Stimulated activated CD4-positive, alpha-beta T cell treated with anti-CD3 and anti-CD28 coated beads, Interleukin-15, amount 100 ng/mL, for 24 hours (primary cell): ENCODE measurements around the gene MGLL.
"Not testable (repeated sequence)": the region's sequence is repeated elsewhere in the genome, so short reads cannot be mapped to it uniquely, and the experiment has no call there.

Experiments used
- DNase-seq: peaks from one replicate; pipeline ENCODE4 v3.0.0-alpha.2; 2020

MGLL gene

DNA sequence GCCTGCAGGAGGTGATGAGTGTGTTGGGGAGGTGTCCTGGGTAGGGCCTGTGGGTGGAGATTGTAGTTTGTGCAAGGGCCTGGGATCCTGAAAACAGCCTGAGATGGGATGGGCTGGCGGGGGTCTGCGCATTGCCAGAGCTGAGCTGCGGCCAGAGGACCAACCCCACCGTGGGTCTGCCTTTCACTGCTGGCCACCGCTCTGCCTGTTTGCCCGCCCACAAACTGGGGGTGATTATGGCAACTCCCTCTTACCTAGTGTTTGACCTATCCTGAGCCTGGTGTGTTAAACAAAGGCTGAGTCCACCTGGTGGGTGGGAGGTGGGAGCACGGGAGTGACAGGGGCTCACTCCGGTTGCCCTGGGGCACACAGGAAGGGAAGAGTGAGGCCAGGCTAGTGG lies 139.8 kb downstream of the MGLL start:
- DNase-seq = no peak

DNA sequence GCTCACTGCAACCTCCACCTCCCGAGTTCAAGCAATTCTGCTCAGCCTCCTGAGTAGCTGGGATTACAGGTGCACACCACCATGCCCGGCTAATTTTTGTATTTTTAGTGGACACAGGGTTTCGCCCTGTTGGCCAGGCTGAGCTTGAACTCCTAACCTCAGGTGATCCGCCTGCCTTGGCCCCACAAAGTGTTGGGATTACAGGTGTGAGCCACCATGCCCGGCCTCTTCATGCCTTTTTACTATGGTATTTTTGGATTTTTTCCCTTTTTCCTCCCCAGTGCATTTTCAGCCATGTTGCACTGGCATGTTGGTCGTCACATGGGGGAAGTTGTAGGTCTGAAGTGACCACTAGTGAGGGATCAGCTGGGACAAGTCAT lies 140.2 kb downstream of the MGLL start:
- DNase-seq = not testable (repeated sequence)

DNA sequence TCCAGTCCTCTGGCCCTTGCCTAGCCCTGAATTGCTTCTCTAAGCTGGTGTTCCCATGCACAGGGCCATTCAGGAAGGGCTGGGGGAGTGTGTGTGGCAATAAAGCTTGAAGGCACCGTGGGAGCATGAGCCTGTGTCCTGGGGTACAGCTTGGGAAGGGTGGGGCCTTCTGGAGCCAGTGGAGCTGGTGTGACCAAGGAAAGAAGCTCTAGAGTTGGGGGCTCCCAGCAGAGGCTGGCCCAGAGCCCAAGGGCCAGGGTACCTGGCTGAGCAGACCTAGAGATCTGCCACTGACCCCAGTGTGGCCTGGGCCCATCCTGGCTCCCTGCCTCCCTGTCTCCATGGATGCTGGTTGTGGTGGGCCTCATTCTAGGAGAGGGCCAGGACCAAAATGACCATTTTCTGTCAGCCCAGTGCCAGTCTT lies 141.5 kb downstream of the MGLL start:
- no peak for DNase-seq

DNA sequence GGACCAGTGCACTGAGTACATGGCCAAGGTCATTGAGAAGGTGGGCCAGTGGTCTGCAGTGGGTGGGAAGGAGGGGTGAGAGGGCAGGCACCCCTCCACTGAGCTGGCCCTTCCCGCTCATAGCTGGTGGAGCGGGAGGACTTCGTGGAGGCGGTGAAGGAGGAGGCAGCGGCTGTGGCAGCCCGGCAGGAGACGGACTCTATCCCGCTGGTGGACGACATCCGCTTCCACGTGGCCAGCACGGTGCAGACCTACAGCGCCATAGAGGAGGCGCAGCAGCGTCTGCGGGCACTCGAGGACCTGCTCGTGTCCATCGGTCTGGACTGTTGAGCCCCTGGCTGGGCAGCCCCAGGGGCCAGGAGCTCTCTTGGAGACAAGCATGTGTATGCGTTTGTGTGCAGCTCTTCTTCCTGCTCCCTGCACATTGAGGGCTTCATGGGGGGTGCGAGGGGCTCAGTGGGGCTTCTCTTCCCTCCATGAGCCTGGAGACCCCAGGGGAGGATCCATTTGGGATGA lies 142.1 kb downstream of the MGLL start:
- no peak for DNase-seq

DNA sequence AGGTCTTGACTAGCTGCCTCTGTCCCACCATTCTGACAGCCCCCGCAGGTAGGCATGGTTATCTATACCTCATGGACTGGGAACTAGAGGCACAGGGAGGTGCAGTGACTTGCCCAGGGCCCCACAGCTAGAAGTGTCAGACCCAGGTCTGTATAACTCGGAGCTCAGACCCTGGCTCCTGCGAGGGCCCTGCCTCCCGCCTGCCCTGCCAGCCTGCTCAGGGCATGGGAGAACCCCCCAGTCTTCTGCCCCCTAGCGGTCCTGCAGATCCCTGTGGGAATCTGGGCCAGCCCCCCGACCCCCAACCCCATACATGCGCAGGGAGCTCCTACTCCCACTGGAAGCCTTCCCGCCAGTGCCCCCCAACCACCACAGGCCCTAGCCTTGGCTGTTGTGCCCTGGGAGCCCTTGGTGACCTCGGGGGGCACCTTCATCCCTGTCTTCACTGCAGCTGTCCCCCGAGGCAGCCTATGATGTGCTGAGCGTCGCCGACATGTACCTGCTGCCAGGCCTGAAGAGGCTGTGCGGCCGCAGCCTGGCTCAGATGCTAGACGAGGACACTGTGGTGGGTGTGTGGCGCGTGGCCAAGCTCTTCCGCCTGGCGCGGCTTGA lies 142.7 kb downstream of the MGLL start:
- no peak for DNase-seq

DNA sequence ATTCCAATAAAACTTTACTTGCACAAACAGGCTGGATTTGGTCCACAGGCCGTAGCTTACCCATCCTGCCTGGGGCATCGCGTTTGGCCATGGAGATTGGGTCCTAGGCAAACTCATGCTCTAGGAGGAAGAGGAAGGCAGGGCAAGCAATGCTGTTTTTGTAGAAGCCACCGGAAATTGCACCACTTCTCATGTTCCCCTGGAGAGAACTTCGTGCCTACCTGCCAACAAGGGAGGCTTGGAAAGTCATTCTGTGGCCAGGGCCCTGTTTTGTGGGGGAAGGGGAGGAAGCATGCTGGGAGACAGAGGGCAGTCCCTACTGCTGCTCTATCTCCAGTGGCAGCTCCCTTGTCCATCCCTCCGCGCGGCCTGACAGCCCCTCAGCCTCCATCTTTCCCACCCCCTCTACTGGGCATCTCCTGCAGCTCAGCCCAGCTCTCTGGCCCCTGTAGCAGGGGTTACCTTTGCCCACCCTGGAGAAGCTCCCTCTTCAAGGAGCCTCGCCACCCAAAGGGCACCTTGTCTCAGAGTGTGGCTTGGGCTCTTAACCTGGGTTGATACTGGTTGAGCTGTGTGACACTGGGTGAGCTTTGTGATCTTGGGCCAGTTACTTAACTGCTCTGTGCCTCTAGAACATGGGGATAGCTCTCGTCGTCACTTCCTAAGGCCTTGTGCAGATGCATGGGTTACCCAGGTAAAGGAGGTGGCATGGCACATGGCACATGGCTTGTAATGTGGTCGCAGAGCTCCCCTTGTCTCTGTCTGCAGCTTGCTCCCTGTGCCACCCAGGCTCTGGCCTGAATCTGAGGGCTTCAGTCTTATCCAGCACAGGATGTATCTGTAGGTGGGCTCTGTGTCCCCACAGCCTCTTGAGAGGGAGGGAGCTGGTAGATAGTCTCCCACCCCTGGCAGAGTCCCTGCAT lies 143.4 kb downstream of the MGLL start:
- DNase-seq = no peak

DNA sequence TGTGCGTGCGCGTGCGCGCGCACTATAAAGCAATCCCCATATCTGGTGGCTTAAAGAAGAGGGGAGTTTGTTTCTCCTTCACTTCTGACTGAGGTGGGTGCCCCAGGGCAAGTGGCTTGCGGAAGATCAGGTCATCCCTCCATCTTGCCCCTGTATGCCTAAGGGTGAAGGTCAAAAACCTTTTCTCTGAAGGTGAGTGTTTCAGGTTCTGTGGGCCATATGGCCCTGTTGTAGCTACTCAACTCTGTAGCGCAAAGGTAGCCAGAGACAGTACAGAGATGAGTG lies 144.1 kb downstream of the MGLL start:
- no peak for DNase-seq

DNA sequence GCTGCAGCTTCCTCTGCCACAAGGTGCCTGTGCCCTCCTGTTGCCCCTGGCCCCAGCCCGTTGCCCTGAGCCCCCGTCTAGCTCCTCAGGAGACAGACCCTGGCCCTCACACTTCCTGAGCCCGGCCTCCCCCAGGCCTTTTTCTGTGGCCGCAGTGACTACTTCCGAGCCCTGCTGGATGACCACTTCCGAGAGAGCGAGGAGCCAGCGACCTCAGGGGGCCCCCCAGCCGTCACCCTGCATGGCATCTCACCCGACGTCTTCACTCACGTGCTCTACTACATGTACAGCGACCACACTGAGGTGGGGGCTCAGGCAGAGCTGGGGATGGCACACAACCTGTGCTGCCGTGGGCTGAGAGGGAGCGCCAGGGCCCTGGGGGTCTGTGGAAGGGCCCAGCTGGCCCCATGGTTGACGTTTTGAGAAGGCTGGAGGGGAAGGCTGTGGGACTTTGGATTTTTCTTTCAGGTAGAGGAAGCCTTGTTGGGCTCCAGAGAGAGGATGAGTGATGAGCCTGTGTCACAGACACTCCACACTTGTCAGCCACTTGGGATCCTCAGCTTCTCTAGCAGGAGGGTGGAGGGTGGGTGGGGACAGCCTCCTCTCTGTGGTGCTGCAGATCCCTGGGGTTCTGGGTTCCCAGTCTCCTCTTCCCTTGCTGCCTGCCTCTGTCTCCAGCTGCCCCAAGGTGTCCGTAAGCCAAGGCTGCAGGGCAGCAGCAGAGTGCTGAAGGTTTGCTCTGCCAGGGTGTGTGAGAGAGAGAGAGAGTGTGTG lies 144.6 kb downstream of the MGLL start:
- DNase-seq = no peak

DNA sequence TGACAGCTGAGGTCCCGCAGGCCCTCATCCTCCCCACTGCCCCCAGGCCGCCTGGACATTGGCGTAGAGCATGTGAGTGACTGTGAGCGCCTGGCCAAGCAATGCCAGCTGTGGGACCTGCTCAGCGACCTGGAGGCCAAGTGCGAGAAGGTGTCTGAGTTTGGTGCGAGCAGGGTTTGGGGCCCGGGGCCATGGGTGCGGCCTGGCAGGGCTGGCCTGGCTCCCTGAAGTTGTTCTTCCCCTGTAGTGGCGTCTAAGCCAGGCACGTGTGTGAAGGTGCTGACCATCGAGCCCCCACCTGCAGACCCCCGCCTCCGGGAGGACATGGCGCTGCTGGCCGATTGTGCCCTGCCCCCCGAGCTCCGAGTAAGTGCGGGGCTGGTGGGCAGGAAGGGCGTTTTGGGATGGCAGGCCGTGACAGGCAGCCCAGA lies 145.4 kb downstream of the MGLL start:
- DNase-seq = no peak

DNA sequence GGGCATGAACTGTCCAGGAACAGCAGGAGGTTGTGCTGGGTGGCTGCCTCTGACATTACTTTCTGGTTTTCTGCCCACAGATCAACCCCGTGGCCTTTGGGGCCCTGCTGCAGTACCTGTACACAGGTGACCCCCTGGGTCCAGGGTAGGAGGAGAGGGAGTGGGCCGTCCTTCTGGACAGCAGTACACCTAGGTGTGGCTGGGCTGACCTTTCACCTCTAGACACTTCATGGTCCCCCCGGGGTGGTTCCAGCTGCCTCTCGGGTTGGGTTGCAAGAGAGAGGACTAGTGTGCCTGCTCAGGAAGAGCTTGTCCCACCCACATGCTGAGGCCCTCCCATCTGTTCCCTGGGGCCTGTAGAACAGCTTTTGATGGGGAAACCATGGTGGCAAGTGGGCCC lies 145.9 kb downstream of the MGLL start:
- DNase-seq = no peak

DNA sequence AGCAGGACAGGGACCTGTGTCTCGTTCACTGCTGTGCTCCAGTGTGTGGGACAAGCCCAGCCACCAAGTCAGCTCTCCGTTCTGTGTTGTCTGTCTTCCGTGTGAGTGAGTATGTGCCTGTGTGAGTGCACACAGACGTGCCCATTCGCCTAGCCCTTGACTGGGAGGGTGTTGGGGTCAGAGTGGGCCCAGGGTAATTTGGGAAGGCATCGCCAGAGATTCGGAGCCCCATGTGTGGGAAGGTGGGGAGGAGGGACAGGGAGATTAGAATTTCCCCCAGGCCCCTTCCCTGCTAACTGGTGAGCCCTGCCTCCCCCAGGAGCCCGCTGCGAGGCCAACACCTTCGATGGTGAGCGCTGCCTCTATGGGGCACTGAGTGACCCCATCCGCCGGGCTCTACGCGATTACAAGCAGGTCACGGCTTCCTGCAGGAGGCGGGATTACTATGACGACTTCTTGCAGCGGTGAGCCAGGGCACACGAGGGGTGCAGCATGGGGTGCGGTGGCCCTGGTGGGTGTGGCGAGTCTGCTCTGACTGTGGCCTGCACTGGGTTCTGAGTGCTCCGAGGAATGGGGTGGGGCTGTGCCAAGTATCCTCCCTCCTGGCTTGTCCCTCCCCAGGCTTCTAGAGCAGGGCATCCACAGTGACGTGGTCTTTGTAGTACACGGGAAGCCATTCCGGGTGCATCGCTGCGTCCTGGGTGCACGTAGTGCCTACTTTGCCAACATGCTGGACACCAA lies 146.5 kb downstream of the MGLL start:
- no peak for DNase-seq

DNA sequence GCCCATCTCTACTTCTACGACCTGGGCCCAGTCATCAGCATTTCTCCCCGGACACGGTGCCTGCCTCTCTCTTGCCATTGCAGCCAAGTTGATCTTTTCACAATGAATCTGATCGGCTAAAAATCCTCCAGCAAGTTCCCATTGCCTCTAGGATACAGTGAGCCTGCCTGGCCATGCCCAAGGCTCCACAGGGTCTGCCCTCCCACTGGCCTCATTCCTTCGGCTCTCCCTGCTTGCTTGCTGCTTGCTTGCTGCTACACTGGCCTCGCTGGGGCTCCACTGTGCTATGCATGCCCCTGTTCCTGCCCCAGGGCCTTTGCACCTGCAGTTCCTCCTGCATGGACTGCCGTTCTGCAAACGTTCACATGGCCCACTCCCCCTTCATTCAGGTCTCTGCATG lies 147.5 kb downstream of the MGLL start:
- no peak for DNase-seq

DNA sequence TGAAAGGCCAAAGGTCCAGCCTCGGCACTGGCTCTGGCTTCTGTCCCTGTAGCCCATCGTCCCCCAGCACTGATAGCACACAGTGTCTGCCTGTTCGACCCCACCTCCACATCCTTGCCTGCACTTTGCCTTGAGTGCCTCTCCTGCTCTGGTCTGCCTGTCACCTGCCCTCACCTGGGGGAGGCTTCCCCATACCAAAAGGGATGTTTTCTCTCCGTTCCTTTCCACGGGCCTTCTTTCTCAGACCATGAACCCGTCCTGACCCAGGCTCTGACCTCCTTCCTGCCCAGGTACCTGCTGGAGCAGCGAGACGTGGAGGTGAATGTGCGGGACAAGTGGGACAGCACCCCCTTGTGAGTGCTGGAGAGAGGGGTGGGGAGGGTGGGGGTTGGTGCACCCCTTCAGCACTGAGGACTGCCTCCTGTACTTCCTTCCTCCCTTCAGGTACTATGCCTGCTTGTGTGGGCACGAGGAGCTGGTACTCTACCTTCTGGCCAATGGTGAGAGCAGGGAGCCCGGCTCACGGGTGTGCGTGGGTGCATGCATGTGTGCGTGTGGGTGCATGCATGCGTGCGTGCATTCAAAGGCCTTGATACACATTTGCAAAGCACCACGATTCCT lies 148.1 kb downstream of the MGLL start:
- no peak for DNase-seq

DNA sequence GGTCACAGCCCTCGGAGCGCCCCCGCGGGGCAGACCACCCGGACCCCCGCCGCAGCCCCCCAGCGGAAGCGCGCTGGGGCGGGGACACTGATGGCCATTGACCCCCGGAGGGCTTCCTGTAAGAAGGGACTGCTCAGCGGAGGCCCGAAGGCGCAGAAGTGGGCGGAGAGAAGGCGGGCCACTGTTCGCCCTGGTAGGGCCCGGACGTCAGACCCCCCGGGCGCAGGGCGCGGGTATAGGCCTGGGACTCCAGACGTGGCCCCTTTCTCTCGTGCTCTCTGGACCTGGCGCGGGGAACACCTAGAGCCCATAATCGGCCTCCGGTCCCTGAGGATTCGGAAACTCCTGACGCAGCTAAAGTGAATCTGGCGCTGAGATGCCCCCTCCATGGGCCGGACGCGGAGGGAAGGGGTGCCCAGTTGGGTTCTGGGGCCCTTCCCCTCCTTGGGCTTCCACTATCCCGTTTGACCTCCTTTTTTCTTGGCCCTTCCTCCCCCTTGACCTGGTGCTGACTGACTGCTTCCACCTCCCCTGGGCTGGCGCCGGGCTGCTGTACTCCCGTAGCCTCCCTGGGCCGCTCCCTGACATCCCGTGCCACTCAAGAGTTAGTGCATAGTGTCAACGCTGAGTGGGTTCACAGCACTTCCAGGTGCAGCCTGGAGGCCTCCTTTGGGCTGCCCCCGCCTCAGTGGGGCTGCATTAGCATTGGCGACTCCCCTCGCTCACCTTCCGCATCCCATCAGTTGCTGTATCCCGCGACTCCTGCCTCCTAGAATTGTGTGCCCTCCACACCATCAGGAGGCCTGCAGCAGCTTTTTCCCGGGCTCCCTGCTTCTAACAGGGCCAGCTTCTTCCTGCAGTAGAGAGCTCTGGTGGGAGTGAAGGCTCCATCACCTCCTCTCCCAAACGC lies 148.9 kb downstream of the MGLL start:
- DNase-seq = peak; percentile 67

DNA sequence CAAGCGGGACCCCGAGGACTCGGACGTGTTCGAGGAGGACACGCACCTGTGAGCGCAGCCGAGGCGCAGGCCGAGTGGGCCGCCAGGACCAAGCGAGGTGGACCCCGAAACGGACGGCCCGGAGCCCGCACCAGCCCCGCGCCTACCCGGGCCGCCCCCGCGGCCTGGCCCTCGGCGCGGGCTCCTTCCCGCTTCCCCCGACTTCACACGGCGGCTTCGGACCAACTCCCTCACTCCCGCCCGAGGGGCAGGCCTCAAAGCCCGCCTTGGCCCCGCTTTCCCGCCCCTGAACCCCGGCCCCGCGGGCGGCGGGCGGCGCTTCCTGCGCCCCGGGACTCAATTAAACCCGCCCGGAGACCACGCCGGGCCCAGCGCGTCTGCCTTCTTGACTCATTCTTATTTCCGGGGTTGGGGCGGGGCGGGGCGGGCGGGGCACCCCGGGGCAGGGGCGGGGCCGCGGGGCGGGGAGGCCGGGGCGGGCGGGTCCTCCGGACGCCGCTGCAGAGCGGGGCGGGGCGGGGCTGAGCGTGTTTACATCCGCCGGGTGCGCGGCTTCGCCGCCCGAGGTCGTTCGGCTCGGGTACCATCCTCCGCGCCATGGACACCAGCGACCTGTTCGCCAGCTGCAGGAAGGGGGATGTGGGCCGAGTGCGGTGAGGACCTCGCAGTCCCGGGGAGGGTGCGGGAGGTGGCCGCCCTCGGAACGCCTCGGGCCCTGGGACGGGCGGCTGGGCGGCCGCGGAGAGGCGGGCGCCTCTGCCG lies 149.7 kb downstream of the MGLL start, which contains the start of gene ABTB1:
Gene ABTB1 (plus strand): TSS at position 524 of the 762 bp plus-strand sequence. CDS start 74 bp downstream, at position 598.
- DNase-seq = peak; percentile 91

DNA sequence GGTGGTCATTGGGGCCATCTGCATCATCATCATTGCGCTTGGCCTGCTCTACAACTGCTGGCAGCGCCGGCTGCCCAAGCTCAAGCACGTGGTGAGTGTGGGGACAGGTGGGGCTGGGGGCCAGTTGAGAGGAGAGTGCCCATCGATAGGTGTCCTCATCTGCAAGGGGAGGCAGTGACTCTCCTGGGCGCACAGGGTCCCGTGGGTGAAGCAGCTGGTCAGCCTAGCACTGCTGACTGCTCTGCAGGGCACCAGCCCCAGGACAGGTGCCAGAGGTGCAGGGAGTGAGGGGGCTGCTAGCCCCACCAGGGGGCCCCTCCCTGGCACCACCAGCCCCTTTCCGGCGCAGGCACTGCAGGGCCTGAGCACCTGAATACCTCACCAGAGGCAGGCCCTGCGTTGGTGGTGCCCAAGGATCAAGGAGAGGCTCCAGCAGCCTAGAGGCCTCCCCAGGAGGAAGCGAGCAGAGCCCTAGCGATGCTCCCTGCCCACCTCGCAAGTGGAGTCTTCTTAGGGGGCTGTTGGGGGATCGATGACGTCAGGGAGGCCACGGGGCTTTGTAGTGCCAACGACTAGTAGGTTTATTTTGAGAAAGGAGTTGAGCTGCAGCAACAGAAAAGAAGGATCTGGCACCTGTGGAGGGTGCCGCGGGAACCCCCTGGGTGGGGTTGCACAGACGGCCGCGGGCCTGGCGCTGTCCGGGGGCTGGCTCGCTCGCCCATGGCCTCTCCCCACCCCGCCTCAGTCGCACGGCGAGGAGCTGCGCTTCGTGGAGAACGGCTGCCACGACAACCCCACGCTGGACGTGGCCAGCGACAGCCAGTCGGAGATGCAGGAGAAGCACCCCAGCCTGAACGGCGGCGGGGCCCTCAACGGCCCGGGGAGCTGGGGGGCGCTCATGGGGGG lies 150.5 kb downstream of the MGLL start:
- peak; percentile 39 for DNase-seq

DNA sequence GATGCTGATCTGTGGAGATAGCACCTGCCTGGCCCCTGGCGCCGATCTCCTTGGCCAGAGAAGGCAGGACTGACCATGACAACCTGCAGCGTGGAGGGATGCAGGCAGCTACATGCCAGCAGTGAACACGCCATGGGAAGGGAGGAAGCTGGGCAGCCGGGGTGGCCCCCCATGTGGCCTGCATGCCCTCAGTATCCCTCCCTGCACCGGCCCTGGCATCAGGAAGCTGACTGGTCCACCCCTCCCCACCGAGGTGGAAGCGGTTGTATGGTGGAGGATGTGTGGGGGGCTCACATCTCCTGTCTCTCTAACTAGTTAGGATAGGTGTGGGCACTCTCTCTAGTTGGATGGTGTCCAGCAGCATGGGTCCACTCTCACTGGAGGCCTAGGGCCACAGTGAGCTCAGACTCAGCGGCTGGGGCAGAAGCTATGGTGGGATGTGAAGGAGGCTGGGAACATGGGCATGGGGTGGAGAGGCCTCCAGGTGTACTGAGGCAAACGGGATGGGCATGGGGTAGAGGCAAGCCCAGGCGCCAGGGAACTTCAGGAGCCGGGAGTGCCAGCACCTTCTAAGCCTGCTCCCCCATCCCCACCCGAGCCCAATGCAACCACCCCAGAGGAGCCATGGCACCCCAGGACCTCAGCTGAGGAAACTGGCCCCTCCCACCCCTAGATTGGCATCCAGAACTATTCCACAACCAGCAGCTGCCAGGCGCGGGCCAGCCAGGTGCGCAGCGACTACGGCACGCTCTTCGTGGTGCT lies 151.4 kb downstream of the MGLL start:
- no peak for DNase-seq

DNA sequence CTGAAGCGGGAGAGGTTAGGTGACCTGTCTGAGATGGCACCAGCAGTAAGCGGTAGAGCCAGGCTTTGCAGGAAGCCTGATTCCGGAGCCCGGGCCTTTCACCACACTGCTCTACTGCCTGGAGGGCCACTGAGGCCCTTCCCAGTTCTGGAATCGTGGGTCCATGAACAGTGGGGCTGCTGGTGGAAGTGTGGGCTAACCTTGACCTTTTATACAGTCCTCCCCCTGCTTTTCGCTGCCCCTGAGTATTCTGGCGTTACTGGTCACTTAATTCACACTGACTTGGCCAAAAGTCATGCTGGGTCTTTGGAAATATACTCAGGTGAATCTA lies 152.1 kb downstream of the MGLL start:
- no peak for DNase-seq
